ENCODE measurements around the gene LRTM2. TPM values are rescaled to one million over a fixed set of nuclear protein-coding genes. Genes with fewer than 3 reads are reported as not detected.

LRTM2 gene
- total RNA-seq, 1 experiment from 2014 or later: not detected

- Histone ChIP-seq H3K4me1 (ENCODE audit: control insufficient read depth, insufficient read depth, low read length) (no peaks in the 10 kb centered on the region), H3K27ac (ENCODE audit: low read length) (no peak overlapping the region), H3K36me3 (ENCODE audit: control insufficient read depth, insufficient read depth, low read length) (no peaks in the 10 kb centered on the region), H3K27me3 (ENCODE audit: control insufficient read depth, insufficient read depth, low read length) (no peaks in the 10 kb centered on the region; the same call in 1 of the 2 replicates), H3K4me3 (ENCODE audit: low read depth in 2 of 2, low read length in 2 of 2) (no peak overlapping the region), H3K9me3 (ENCODE audit: control insufficient read depth, insufficient read depth, low read depth, low read length) (no peaks in the 10 kb centered on the region)
- ATAC-seq (no peak), DNase-seq (ENCODE audit: low read depth, low spot score) (no peak)
- CTCF ChIA-PET: interaction anchor here (0.6 kb wide), 1 partner anchor 166 kb away, joined by 11 read pairs; no protein-coding TSS in a partner anchor
- intact Hi-C loops (cut with micrococcal nuclease; ENCODE audit: unreplicated experiment) (no loop called here), in situ Hi-C loops (cut with HindIII; ENCODE audit: low pct_unique_long_range_greater_than_20kb, low sequenced_read_pairs) (no loop called here)
- TF ChIP-seq POLR2AphosphoS5 (IDR thresholded peaks at IDR 0.05; ENCODE audit: low read depth, low read length) (no peak), SIN3A (IDR thresholded peaks at IDR 0.05; ENCODE audit: borderline replicate concordance, insufficient read depth, low read depth, low read length) (no peak), TCF7L2 (IDR thresholded peaks at IDR 0.05; ENCODE audit: low read depth, low read length) (no peak)
- TF ChIP-seq, protein P1, sequence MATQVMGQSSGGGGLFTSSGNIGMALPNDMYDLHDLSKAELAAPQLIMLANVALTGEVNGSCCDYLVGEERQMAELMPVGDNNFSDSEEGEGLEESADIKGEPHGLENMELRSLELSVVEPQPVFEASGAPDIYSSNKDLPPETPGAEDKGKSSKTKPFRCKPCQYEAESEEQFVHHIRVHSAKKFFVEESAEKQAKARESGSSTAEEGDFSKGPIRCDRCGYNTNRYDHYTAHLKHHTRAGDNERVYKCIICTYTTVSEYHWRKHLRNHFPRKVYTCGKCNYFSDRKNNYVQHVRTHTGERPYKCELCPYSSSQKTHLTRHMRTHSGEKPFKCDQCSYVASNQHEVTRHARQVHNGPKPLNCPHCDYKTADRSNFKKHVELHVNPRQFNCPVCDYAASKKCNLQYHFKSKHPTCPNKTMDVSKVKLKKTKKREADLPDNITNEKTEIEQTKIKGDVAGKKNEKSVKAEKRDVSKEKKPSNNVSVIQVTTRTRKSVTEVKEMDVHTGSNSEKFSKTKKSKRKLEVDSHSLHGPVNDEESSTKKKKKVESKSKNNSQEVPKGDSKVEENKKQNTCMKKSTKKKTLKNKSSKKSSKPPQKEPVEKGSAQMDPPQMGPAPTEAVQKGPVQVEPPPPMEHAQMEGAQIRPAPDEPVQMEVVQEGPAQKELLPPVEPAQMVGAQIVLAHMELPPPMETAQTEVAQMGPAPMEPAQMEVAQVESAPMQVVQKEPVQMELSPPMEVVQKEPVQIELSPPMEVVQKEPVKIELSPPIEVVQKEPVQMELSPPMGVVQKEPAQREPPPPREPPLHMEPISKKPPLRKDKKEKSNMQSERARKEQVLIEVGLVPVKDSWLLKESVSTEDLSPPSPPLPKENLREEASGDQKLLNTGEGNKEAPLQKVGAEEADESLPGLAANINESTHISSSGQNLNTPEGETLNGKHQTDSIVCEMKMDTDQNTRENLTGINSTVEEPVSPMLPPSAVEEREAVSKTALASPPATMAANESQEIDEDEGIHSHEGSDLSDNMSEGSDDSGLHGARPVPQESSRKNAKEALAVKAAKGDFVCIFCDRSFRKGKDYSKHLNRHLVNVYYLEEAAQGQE (IDR thresholded peaks at IDR 0.05; ENCODE audit: insufficient read depth in 1 of 2, low read depth in 2 of 2, low read length in 1 of 2): no peak
- TF ChIP-seq, protein P2, sequence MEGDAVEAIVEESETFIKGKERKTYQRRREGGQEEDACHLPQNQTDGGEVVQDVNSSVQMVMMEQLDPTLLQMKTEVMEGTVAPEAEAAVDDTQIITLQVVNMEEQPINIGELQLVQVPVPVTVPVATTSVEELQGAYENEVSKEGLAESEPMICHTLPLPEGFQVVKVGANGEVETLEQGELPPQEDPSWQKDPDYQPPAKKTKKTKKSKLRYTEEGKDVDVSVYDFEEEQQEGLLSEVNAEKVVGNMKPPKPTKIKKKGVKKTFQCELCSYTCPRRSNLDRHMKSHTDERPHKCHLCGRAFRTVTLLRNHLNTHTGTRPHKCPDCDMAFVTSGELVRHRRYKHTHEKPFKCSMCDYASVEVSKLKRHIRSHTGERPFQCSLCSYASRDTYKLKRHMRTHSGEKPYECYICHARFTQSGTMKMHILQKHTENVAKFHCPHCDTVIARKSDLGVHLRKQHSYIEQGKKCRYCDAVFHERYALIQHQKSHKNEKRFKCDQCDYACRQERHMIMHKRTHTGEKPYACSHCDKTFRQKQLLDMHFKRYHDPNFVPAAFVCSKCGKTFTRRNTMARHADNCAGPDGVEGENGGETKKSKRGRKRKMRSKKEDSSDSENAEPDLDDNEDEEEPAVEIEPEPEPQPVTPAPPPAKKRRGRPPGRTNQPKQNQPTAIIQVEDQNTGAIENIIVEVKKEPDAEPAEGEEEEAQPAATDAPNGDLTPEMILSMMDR (IDR thresholded peaks at IDR 0.05): no peak
- BruUV-seq (replicated peaks): no TSS peak
- POLR2A ChIA-PET: no interaction called here
These were observed 1.3 kb upstream of the LRTM2 start for GRCh38 chr12:1819050-1819449.

- BruUV-seq (replicated peaks): no TSS peak
- Histone ChIP-seq H3K4me1 (ENCODE audit: control insufficient read depth, insufficient read depth, low read length) (no peaks in the 10 kb centered on the region), H3K9me3 (ENCODE audit: control insufficient read depth, insufficient read depth, low read depth, low read length) (no peaks in the 10 kb centered on the region), H3K4me3 (ENCODE audit: low read depth in 2 of 2, low read length in 2 of 2) (no peak overlapping the region), H3K27me3 (ENCODE audit: control insufficient read depth, insufficient read depth, low read length) (no peaks in the 10 kb centered on the region; the same call in 1 of the 2 replicates), H3K27ac (ENCODE audit: low read length) (no peak overlapping the region), H3K36me3 (ENCODE audit: control insufficient read depth, insufficient read depth, low read length) (no peaks in the 10 kb centered on the region)
- TF ChIP-seq, protein P1 (IDR thresholded peaks at IDR 0.05; ENCODE audit: insufficient read depth in 1 of 2, low read depth in 2 of 2, low read length in 1 of 2): no peak
- TF ChIP-seq SIN3A (IDR thresholded peaks at IDR 0.05; ENCODE audit: borderline replicate concordance, insufficient read depth, low read depth, low read length) (no peak), POLR2AphosphoS5 (IDR thresholded peaks at IDR 0.05; ENCODE audit: low read depth, low read length) (no peak), TCF7L2 (IDR thresholded peaks at IDR 0.05; ENCODE audit: low read depth, low read length) (no peak)
- TF ChIP-seq, protein P2 (IDR thresholded peaks at IDR 0.05): no peak
- ChIA-PET CTCF (interaction anchor here (0.6 kb wide), 1 partner anchor 167 kb away, joined by 11 read pairs; no protein-coding TSS in a partner anchor), POLR2A (no interaction called here)
- no peak for DNase-seq (ENCODE audit: low read depth, low spot score)
- ATAC-seq: no peak
- in situ Hi-C loops (cut with HindIII; ENCODE audit: low pct_unique_long_range_greater_than_20kb, low sequenced_read_pairs) (no loop called here), intact Hi-C loops (cut with micrococcal nuclease; ENCODE audit: unreplicated experiment) (no loop called here)
These were observed 794 bp upstream of the LRTM2 start for GRCh38 chr12:1819571-1819970.
